ENCODE measurements around the gene KRTAP2-1. TPM values are rescaled to one million over a fixed set of nuclear protein-coding genes. Genes with fewer than 3 reads are reported as not detected.

Gene KRTAP2-1
- total RNA-seq, 4 donors from 2014 or later = not detected

DNA sequence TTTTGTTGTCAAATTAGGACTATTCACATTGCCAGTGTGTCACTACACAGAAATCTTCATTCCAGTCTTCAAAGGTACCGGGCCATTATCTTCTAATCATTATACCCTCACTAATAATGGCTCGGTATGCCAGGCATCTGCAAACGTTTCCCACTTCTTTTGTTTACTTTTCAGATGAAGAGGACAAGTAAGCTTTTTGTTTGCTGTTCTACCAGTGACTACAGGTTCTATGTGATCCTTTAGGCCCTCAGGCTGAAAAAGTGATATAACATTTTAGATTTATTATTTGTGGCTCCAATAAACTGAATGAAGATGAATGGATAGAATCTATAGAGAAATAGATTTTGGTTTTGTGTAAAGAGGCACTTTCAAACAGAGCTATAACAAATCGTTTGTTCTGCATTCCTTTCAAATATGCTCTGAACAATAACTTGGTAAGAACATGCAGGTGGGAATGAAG is 37.8 kb downstream of the KRTAP2-1 start:
- intact Hi-C loops (cut with DNase I; ENCODE audit: low total_unique reads) = no loop called here
- in situ Hi-C loops (cut with MboI; ENCODE audit: low pct_ligation_motif_present in 1 of 4, low pct_unique_long_range_greater_than_20kb in 1 of 4, low sequenced_read_pairs in 3 of 4) = no loop called here
- DNase-seq = no peak
- Histone ChIP-seq H3K27me3 (no peaks in the 10 kb centered on the region), H3K27ac (no peak overlapping the region), H3K9me3 (no peaks in the 10 kb centered on the region), H3K4me1 (no peaks in the 10 kb centered on the region), H3K36me3 (no peaks in the 10 kb centered on the region), H3K4me3 (no peak overlapping the region)
- no peak for TF ChIP-seq POLR2A (IDR thresholded peaks at IDR 0.05)
- TF ChIP-seq, protein P1, sequence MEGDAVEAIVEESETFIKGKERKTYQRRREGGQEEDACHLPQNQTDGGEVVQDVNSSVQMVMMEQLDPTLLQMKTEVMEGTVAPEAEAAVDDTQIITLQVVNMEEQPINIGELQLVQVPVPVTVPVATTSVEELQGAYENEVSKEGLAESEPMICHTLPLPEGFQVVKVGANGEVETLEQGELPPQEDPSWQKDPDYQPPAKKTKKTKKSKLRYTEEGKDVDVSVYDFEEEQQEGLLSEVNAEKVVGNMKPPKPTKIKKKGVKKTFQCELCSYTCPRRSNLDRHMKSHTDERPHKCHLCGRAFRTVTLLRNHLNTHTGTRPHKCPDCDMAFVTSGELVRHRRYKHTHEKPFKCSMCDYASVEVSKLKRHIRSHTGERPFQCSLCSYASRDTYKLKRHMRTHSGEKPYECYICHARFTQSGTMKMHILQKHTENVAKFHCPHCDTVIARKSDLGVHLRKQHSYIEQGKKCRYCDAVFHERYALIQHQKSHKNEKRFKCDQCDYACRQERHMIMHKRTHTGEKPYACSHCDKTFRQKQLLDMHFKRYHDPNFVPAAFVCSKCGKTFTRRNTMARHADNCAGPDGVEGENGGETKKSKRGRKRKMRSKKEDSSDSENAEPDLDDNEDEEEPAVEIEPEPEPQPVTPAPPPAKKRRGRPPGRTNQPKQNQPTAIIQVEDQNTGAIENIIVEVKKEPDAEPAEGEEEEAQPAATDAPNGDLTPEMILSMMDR (IDR thresholded peaks at IDR 0.05) = no peak
- no peak for TF ChIP-seq POLR2AphosphoS5 (IDR thresholded peaks at IDR 0.05)
- TF ChIP-seq EP300 (IDR thresholded peaks at IDR 0.05; ENCODE audit: low read depth) = no peak
- 44 to 60% methylated on average over 4 of the region's 4 CpGs for WGBS, 2 donors (ENCODE audit: low coverage in 1 of 2)

DNA sequence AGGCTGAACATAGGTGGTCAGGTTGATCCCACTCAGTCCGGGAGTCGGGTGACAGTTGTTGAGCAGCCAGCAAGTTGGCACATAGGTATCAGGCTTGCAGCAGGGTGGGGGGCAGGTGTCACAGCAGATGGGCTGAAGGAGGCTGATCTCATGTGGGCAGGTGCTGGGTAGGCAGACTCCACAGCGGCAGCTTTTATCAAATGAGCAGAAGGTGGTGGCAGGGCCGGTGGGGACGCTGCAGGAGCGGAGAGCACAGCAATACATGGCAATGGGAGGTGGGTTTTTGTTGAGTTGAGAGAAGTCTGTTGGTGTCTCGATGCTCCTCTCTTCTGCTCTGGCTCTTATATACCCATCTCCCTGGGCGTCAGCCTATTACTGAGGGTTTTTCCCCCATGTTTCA is 38.3 kb downstream of the KRTAP2-1 start, which contains the start of gene KRTAP3-1:
Gene KRTAP3-1, minus strand, starts transcription at position 318 of the 400 bp plus-strand sequence. Its CDS starts 54 bp downstream, at position 264.
- Histone ChIP-seq H3K36me3 (no peaks in the 10 kb centered on the region), H3K4me1 (no peaks in the 10 kb centered on the region), H3K27me3 (no peaks in the 10 kb centered on the region), H3K9me3 (no peaks in the 10 kb centered on the region), H3K4me3 (no peak within 1 kb of the TSS), H3K27ac (no peak within 1 kb of the TSS)
- TF ChIP-seq POLR2AphosphoS5 (IDR thresholded peaks at IDR 0.05) (no peak), POLR2A (IDR thresholded peaks at IDR 0.05) (no peak), EP300 (IDR thresholded peaks at IDR 0.05; ENCODE audit: low read depth) (no peak)
- TF ChIP-seq, protein P1 (IDR thresholded peaks at IDR 0.05) = no peak
- WGBS, 2 donors (ENCODE audit: low coverage in 1 of 2) = 82 to 87% methylated on average over 2 to 8 of the region's 8 CpGs
- no peak for DNase-seq
- in situ Hi-C loops (cut with MboI; ENCODE audit: low pct_ligation_motif_present in 1 of 4, low pct_unique_long_range_greater_than_20kb in 1 of 4, low sequenced_read_pairs in 3 of 4) (no loop called here), intact Hi-C loops (cut with DNase I; ENCODE audit: low total_unique reads) (no loop called here)

DNA sequence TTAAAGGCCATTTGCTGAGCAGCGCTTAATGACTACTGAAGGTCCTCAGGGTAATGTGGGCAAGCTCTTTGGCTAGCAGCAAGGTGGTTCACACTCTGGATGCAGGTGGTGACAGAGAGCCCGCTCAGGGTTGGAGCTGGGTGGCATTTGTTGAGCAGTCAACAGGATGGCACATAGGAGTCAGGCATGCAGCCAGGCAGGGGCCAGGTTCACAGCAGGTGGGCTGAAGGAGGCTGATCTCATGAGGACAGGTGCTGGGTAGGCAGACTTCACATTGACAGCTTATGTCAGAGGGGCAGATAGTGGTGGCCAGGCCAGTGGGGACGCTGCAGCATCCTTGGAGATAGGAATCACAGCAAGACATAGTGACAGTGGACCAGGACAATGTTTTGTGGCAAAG is 42.7 kb downstream of the KRTAP2-1 start:
- H3K27ac ChIP-seq = no peak overlapping the region
- H3K27me3 ChIP-seq = no peaks in the 10 kb centered on the region
- intact Hi-C loops (cut with DNase I; ENCODE audit: low total_unique reads) = no loop called here
- DNase-seq = no peak
- H3K9me3 ChIP-seq = no peaks in the 10 kb centered on the region
- H3K4me1 ChIP-seq = no peaks in the 10 kb centered on the region
- H3K4me3 ChIP-seq = no peak overlapping the region
- H3K36me3 ChIP-seq = no peaks in the 10 kb centered on the region
- WGBS, 2 donors (ENCODE audit: low coverage in 1 of 2) = 74% methylated on average over 3 of the region's 3 CpGs; no CpG with 5 or more reads in 1 of the 2 donors
- TF ChIP-seq POLR2A (IDR thresholded peaks at IDR 0.05) = no peak
- TF ChIP-seq, protein P1 (IDR thresholded peaks at IDR 0.05) = no peak
- TF ChIP-seq POLR2AphosphoS5 (IDR thresholded peaks at IDR 0.05) = no peak
- TF ChIP-seq EP300 (IDR thresholded peaks at IDR 0.05; ENCODE audit: low read depth) = no peak
- in situ Hi-C loops (cut with MboI; ENCODE audit: low pct_ligation_motif_present in 1 of 4, low pct_unique_long_range_greater_than_20kb in 1 of 4, low sequenced_read_pairs in 3 of 4) = no loop called here

DNA sequence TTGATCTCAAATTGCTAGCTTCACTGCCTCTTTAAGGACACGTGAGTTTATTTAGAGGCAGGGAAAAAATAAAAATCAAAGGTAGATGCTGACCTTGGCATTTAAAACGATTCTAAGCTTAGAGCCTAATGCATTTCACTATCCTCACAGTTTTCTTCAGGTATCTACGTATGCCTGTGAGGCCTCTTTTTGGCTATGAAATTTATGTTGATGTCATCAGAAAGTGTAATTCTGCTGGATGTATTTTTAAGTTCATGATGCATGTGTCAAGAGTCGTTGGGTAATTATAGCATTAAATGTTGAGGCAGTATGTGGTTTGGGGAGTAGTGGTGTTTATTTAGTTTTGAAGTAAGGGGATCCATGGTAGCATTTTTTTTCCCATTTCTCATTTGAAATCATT is 43.2 kb downstream of the KRTAP2-1 start:
- Histone ChIP-seq H3K9me3 (no peaks in the 10 kb centered on the region), H3K27me3 (no peaks in the 10 kb centered on the region), H3K36me3 (no peaks in the 10 kb centered on the region), H3K4me1 (no peaks in the 10 kb centered on the region), H3K4me3 (no peak overlapping the region), H3K27ac (no peak overlapping the region)
- WGBS, 2 donors (ENCODE audit: low coverage in 1 of 2) = 67 to 69% methylated on average over 1 to 4 of the region's 4 CpGs
- DNase-seq = no peak
- TF ChIP-seq, protein P1 (IDR thresholded peaks at IDR 0.05) = no peak
- TF ChIP-seq EP300 (IDR thresholded peaks at IDR 0.05; ENCODE audit: low read depth) (no peak), POLR2AphosphoS5 (IDR thresholded peaks at IDR 0.05) (no peak), POLR2A (IDR thresholded peaks at IDR 0.05) (no peak)
- intact Hi-C loops (cut with DNase I; ENCODE audit: low total_unique reads) (no loop called here), in situ Hi-C loops (cut with MboI; ENCODE audit: low pct_ligation_motif_present in 1 of 4, low pct_unique_long_range_greater_than_20kb in 1 of 4, low sequenced_read_pairs in 3 of 4) (no loop called here)
